ENCODE data around the gene GFOD2.

The GFOD2 gene

GRCh38 chr16:67651039-67651438 is 68.1 kb downstream of the GFOD2 start:
- TF ChIP-seq CTCF (conservative IDR thresholded peaks at IDR 0.05), result no peak
- H3K27ac ChIP-seq, result no peak overlapping the region

- TF ChIP-seq CTCF (conservative IDR thresholded peaks at IDR 0.05), result no peak
- H3K27ac ChIP-seq, result no peak overlapping the region
These were observed 69.1 kb downstream of the GFOD2 start for GRCh38 chr16:67650023-67650422.

GRCh38 chr16:67649494-67649931 is 69.6 kb downstream of the GFOD2 start:
- no peak overlapping the region for H3K27ac ChIP-seq
- no peak for TF ChIP-seq CTCF (conservative IDR thresholded peaks at IDR 0.05)

GRCh38 chr16:67648764-67649407 is 70.2 kb downstream of the GFOD2 start:
- no peak for TF ChIP-seq CTCF (conservative IDR thresholded peaks at IDR 0.05)
- H3K27ac ChIP-seq, result no peak overlapping the region

GRCh38 chr16:67648088-67648763 is 70.9 kb downstream of the GFOD2 start:
- no peak for TF ChIP-seq CTCF (conservative IDR thresholded peaks at IDR 0.05)
- H3K27ac ChIP-seq, result no peak overlapping the region

- no peak overlapping the region for H3K27ac ChIP-seq
- no peak for TF ChIP-seq CTCF (conservative IDR thresholded peaks at IDR 0.05)
These were observed 71.4 kb downstream of the GFOD2 start for GRCh38 chr16:67647681-67648080.

GRCh38 chr16:67647111-67647651 is 71.9 kb downstream of the GFOD2 start:
- no peak overlapping the region for H3K27ac ChIP-seq
- no peak for TF ChIP-seq CTCF (conservative IDR thresholded peaks at IDR 0.05)

All from VCaP (cell line).